ENCODE results near the gene ECSIT.
"Not testable (repeated sequence)": the region's sequence is repeated elsewhere in the genome, so short reads cannot be mapped to it uniquely, and the experiment has no call there.

ECSIT gene

GRCh38 chr19:11499220-11499726 is 29.7 kb downstream of the ECSIT start:
- no peak for DNase-seq

DNA sequence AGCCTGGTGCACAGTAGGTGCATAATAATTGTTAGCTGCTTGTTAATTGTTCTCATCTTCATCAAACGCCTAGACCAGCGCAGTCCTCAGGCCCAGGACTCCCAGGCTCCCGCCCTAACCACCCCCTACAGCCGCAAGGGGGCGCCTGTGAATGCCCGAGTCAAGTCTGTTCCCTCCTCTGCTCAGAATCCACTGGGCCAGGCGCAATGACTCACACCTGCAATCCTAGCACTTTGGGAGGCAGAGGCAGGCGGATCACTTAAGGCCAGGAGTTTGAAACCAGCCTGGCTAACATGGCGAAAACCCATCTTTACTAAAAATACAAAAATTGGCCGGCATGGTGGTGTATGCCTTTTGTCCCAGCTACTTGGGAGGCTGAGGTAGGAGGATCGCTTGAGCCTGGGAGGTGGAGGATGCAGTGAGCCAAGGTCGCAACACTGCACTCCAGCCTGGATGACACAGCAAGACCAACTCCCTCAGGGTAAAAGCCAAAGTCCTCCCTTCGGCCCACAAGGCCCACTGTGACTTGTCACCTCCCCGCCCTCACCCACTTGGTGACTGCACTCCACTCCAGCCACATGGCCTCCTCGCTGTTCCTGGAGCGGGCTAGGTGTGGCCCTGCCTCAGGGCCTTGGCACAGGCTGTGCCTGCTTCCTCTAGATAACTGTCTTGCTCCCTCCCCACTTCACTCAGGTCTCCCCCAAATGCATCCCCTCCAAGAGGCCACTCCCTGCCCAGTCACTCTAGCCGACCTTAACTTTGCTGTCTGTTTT is 32.4 kb downstream of the ECSIT start:
- DNase-seq = peak; percentile 88

- no peak for DNase-seq
These were observed 33.0 kb downstream of the ECSIT start for GRCh38 chr19:11495885-11496284.

GRCh38 chr19:11495481-11495880 is 33.5 kb downstream of the ECSIT start:
- DNase-seq = no peak

GRCh38 chr19:11494634-11495285 is 34.2 kb downstream of the ECSIT start:
- DNase-seq = no peak

- no peak for DNase-seq
These were observed 39.6 kb downstream of the ECSIT start for GRCh38 chr19:11489378-11489777.

GRCh38 chr19:11486661-11487503 is 42.1 kb downstream of the ECSIT start:
- DNase-seq = no peak

DNA sequence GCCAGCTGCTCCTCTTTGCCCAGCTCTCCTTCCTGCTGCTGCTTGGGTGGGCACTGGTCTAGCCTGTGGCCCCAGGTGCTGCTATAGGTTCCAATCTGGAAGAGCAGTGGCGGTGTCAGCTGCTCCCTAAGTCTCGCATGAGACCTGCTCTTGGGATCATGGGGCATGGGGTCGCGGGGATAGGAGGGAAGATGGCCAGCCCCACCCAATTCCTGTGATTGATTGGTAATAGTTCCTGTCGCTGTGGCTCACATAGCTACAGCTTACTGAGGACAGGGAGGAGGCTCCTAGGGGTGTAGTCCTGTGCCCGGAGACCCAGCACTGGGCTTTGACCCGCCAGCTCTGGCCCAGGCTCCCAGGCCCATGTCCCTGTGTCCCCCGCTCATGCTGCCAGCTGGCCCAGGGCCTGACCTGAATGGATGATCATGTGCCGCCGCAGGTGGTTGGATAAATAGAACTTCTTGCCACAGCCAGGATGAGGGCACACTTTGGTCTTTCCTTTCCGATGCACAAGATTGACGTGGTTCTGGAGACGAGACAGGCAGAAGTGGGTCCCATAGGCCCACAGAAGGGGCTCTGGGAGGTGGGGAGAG is 43.6 kb downstream of the ECSIT start:
- no peak for DNase-seq

- no peak for DNase-seq
These were observed 45.4 kb downstream of the ECSIT start for GRCh38 chr19:11483366-11484111.

DNA sequence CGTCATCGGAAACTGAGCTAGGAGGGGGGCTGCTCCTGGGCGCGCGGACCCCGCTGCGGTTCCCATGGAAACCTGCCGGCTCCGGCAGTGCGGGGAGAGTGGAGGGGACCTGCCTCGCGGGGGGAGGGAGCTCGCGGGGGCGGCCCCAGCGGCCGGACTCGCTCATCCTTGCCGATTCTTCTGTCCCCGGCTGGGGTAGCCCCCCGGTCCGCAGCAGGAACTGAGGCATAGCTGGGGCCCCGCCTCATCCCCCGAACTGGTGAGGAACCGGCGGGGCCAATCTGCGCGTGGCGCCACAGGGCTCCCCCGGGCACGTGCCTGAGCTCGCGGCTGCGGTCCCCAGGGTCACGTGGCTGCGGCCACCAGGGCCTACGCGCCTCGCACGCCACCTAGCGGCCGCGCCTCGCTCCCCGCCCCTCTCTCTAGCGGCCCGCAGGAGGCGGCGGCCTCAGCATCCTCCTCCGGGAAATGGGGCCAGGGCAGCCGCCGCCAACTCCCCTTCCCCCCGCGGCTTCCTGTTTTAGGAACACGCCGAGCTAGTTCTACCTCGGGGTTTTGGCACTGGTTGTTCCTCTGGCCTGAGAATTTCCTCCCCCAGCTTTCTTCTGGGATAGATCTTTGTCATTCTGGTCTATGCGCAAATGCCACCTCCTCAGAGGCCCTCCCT is 46.4 kb downstream of the ECSIT start:
- peak; percentile 72 for DNase-seq

- DNase-seq = peak; percentile 75
These were observed 47.2 kb downstream of the ECSIT start for GRCh38 chr19:11481534-11482383.

GRCh38 chr19:11480715-11481533 is 48.0 kb downstream of the ECSIT start, which contains the start of gene ELAVL3:
Gene ELAVL3, minus strand, starts transcription at chr19:11481046. Its CDS starts 438 bp downstream, at chr19:11480608.
- DNase-seq = no peak

DNA sequence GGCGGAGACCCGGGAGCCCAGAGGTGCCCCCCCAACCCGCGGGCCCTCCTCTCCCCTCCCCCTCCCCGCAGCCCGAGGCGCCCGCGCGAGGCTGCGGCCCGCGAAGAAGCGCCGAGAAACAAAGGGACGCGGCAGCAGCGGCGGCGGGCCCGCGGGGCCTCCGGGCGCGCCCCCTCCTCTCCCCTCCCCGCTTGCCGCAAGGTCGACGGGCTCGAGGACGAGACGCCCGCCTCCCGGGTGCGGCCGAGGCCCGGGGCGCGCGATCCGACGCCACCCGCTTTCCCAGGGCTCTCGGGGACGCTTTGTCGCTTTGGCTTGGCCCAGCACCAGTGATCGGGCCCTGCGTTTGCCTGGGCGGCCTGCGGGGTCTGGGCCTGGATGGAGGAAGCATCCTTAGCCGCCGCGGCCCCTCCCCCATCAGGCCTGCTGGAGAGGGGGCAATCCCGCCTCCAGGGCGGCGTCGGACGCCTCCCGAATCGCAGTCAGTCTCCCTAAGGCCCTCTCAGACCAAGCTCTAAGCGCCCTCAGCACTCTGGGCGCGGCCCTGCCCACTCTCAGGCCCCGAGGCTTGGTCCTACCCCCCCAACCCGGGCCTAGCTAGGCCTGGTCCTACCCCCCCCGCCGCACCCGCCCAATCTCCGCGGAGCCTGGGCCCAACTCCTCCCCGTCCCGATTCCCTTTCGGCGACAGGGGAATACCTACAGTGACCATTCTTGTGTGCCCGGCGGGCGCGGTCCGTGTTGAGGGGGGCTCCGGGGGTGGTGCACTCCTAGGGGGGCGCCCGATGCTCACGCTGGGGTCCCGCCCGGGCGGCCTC is 48.8 kb downstream of the ECSIT start:
- no peak for DNase-seq

DNA sequence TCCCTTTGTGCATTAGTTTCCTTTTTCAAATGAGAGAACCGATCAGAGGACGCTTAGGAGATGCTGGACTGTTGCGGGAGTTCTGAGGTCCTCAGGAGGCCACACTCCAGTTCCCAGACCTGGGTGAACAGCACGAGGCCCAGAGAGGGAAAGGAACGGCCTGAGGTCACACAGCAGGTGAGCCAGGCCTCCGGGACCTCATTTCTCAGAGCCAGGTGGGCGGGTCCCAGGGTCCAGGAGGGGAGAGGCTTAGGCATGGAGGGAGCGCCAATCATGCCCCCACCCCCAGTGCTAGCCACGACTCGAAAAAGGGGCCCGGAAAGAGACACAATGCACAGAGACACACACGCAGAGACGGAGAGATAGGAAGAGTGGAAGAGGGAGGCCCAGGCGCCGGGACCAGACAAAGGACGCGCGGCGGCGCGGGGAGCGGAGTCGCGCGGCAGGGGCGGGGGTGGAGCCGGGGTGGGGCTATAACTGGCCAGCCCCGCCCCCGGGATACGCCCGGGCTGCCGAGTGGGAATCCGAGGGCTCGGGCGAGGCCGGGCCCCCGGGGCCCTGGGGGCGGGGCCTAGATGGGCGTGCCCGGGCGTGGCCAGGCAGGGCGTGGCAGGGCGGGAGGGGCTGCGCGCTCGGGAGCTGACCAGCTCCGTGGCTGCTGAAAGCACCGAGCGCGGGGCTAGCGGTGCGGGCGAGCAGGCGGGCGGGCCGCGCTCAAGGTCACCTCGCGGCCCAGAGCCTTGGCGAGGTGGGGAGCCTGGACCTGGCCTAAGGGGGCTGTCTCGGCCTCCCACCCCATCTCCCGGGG is 49.6 kb downstream of the ECSIT start:
- DNase-seq = no peak

- no peak for DNase-seq
These were observed 50.5 kb downstream of the ECSIT start for GRCh38 chr19:11478167-11479089.

GRCh38 chr19:11475861-11476260 is 53.1 kb downstream of the ECSIT start:
- DNase-seq = no peak

DNA sequence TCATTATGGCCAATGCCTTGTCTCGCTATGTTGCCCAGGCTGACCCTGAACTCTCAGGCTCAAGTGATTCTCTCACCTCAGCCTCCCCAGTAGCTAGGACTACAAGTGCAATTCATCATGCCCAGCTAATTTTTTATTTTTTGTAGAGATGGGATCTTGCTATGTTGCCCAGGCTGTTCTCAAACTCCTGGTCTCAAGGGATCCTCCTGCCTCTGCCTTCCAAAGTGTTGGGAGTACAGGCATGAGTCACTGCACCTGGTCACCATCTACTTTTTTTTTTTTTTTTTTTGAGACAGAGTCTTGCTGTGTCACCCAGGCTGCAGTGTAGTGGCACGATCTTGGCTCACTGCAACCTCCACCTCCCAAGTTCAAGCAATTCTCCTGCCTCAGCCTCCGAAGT is 53.6 kb downstream of the ECSIT start:
- DNase-seq = not testable (repeated sequence)

Data from EL (cell line).